Sigmoid colon (tissue), 4 donors: ENCODE results near the gene RXFP3.

ENCODE experiments used
- EP300 ChIP-seq, 4 donors: sonication (generic); formaldehyde crosslinking; IDR thresholded peaks; one replicate each; pipeline ENCODE4 v1.6.1; 2017; ENCODE audit warnings: antibody characterized with exemption in 4 of 4
- POLR2A ChIP-seq, 2 donors: fragments of 450-650 bp; IDR thresholded peaks; one replicate each; pipeline ENCODE4 v1.6.1; 2016; ENCODE audit warnings: antibody characterized with exemption in 2 of 2, mild to moderate bottlenecking in 2 of 2, moderate library complexity in 2 of 2
- TF ChIP-seq, protein P1 (sequence below), 4 experiments: fragments of 450-650 bp in 3 of 4; fragments of 200-600 bp in 1 of 4; IDR thresholded peaks; one replicate each; pipeline ENCODE4 v1.5.1; 2016 to 2019; ENCODE audit warnings: antibody characterized with exemption in 4 of 4, mild to moderate bottlenecking in 3 of 4, moderate library complexity in 2 of 4

DNA sequence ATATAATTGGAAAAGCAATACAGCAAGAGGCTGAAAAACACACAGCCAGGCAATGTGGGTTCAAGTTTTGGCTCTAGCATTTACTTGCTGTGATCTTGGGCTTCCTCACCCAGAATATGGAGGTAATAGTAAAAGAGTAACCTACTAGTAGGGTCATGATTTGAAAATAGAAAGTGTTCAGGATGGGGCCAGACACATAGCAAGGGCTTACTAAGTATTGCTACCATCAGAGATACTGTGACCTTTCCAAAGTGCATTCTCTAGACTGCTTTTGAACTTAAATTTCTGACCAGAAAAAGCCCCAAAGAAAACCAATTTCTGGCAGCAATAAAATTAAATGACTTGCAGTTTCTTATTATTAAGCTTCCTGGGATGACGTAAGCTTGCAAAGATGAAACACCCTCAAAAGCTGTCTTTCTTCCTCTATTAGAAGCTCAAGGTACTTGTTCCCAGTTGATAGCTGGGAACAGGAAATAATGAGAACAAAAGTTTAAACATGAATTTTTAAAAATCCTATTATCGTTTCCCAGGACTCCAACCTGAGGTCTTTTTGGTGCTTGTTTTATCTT, 28.0 kb downstream of the RXFP3 start:
- TF ChIP-seq, protein P1, sequence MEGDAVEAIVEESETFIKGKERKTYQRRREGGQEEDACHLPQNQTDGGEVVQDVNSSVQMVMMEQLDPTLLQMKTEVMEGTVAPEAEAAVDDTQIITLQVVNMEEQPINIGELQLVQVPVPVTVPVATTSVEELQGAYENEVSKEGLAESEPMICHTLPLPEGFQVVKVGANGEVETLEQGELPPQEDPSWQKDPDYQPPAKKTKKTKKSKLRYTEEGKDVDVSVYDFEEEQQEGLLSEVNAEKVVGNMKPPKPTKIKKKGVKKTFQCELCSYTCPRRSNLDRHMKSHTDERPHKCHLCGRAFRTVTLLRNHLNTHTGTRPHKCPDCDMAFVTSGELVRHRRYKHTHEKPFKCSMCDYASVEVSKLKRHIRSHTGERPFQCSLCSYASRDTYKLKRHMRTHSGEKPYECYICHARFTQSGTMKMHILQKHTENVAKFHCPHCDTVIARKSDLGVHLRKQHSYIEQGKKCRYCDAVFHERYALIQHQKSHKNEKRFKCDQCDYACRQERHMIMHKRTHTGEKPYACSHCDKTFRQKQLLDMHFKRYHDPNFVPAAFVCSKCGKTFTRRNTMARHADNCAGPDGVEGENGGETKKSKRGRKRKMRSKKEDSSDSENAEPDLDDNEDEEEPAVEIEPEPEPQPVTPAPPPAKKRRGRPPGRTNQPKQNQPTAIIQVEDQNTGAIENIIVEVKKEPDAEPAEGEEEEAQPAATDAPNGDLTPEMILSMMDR (IDR thresholded peaks at IDR 0.05), result no peak
- TF ChIP-seq POLR2A (IDR thresholded peaks at IDR 0.05) (no peak), EP300 (IDR thresholded peaks at IDR 0.05) (no peak)
